HEK293 (cell line): ENCODE results near the gene CFAP221.

Source experiments
- BCL6B ChIP-seq: fragments of 450-650 bp; formaldehyde crosslinking; IDR thresholded peaks from 2 replicates; pipeline ENCODE4 v1.5.1; 2017; ENCODE audit warnings: missing biosample characterization, missing genetic modification characterization
- CTCF ChIP-seq: fragments of 450-650 bp; formaldehyde crosslinking; IDR thresholded peaks from 2 replicates; pipeline ENCODE4 v1.5.1; 2016; ENCODE audit warnings: missing biosample characterization, missing genetic modification characterization
- PBX3 ChIP-seq: sonication (generic); formaldehyde crosslinking; IDR thresholded peaks from 2 replicates; pipeline ENCODE4 v1.8.1; 2022; ENCODE audit warnings: mild to moderate bottlenecking, moderate library complexity, missing genetic modification reagents
- TCF7L2 ChIP-seq: IDR thresholded peaks from 2 replicates; pipeline ENCODE4 v1.6.1; 2011; ENCODE audit warnings: low read depth, mild to moderate bottlenecking, inconsistent platforms, low read length, moderate library complexity, borderline replicate concordance
- ZFP41 ChIP-seq: fragments of 450-650 bp; formaldehyde crosslinking; IDR thresholded peaks from 2 replicates; pipeline ENCODE4 v1.5.1; 2016; ENCODE audit warnings: missing biosample characterization, missing genetic modification characterization, borderline replicate concordance
- ZNF16 ChIP-seq: fragments of 450-650 bp; formaldehyde crosslinking; IDR thresholded peaks from 2 replicates; pipeline ENCODE4 v1.5.1; 2016; ENCODE audit warnings: low read depth, missing biosample characterization, missing genetic modification characterization
- ZNF350 ChIP-seq: fragments of 450-650 bp; formaldehyde crosslinking; IDR thresholded peaks from 2 replicates; pipeline ENCODE4 v1.5.0; 2017; ENCODE audit warnings: missing biosample characterization, mild to moderate bottlenecking, missing genetic modification characterization
- ZNF473 ChIP-seq: fragments of 450-650 bp; formaldehyde crosslinking; IDR thresholded peaks from 2 replicates; pipeline ENCODE4 v1.5.1; 2017; ENCODE audit warnings: missing biosample characterization, missing genetic modification characterization
- ZNF514 ChIP-seq: fragments of 450-650 bp; formaldehyde crosslinking; IDR thresholded peaks from 2 replicates; pipeline ENCODE4 v1.5.1; 2016; ENCODE audit warnings: missing biosample characterization, missing genetic modification characterization
- ZNF624 ChIP-seq: fragments of 450-650 bp; formaldehyde crosslinking; IDR thresholded peaks from 2 replicates; pipeline ENCODE4 v1.5.1; 2017; ENCODE audit warnings: missing biosample characterization, missing genetic modification characterization
- ZNF830 ChIP-seq: fragments of 450-650 bp; IDR thresholded peaks from 2 replicates; pipeline ENCODE4 v1.5.0; 2018; ENCODE audit warnings: missing biosample characterization, missing genetic modification characterization, low read depth, mild to moderate bottlenecking, moderate library complexity

DNA sequence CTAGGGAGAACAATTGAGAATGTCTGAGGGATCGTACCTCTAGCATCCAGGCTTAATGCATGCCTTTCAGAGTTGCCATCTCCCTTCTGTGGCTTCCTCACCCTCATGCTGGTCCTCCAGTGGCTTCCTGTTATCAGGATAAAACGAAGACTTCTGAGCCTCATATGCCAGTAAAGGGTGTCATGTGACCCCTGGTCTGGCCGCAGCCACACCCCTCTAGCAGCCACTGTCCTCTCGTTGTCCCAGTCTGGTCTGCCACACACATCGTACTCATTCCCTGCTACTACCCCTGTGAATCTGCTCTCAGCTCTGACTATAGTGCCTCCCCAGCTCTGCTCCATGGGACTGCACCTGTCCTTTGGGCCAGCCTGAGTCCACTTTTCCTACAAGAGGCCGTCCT lies 72.2 kb downstream of the CFAP221 start:
- TF ChIP-seq CTCF (tag by site-specific recombination) (no peak), ZNF830 (tag by site-specific recombination) (no peak), BCL6B (tag by site-specific recombination) (no peak), ZNF514 (tag by site-specific recombination) (no peak), ZNF16 (no peak), ZNF624 (tag by site-specific recombination) (no peak), ZNF473 (no peak), PBX3 (CRISPR knock-in tag) (no peak), ZNF350 (no peak), ZFP41 (tag by site-specific recombination) (no peak), TCF7L2 (no peak)
